GM18870 (cell line): Measurements from ENCODE around the gene JMJD4.
"Not testable (repeated sequence)": the region's sequence is repeated elsewhere in the genome, so short reads cannot be mapped to it uniquely, and the experiment has no call there.

Source experiments
- ATAC-seq: cut with Tn5 transposase; IDR thresholded peaks from one replicate; pipeline ENCODE4 v1.9.1; 2021; ENCODE audit warnings: moderate library complexity; ENCODE audit not compliant: unreplicated experiment

The JMJD4 gene

GRCh38 chr1:227733751-227734545 lies 1.2 kb downstream of the JMJD4 start:
- no peak for ATAC-seq

GRCh38 chr1:227733309-227733705 lies 1.8 kb downstream of the JMJD4 start:
- no peak for ATAC-seq

GRCh38 chr1:227732586-227733308 lies 2.4 kb downstream of the JMJD4 start:
- no peak for ATAC-seq

- ATAC-seq = no peak
Observed at GRCh38 chr1:227731696-227732585, 3.2 kb downstream of the JMJD4 start.

GRCh38 chr1:227731241-227731677 lies 3.8 kb downstream of the JMJD4 start:
- no peak for ATAC-seq

DNA sequence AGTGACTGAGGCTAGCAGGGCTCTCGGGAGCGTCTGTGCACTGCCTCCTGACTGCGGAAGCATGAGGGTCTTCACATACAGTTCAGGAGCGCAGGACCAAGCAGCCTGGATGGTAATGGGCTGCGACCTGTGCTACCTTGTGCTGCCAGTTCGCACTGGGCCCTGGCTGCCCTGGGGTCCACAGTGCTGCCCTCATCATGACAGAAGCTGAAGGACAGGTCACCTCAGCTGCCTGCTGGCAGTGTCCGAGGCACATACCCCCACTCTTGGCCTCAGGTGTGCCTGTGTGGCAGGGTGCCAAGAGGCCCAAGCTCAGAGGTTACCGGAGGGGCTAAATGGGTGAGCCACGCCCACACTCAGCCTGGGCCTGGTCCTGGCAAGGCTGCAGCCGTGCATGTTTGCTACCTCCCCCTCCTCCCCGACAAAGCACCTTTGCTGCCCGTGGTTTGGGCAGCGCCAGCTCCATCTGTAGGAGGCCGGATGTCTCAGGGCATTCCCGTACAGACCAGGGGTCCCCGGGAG lies 4.4 kb downstream of the JMJD4 start:
- ATAC-seq = no peak

DNA sequence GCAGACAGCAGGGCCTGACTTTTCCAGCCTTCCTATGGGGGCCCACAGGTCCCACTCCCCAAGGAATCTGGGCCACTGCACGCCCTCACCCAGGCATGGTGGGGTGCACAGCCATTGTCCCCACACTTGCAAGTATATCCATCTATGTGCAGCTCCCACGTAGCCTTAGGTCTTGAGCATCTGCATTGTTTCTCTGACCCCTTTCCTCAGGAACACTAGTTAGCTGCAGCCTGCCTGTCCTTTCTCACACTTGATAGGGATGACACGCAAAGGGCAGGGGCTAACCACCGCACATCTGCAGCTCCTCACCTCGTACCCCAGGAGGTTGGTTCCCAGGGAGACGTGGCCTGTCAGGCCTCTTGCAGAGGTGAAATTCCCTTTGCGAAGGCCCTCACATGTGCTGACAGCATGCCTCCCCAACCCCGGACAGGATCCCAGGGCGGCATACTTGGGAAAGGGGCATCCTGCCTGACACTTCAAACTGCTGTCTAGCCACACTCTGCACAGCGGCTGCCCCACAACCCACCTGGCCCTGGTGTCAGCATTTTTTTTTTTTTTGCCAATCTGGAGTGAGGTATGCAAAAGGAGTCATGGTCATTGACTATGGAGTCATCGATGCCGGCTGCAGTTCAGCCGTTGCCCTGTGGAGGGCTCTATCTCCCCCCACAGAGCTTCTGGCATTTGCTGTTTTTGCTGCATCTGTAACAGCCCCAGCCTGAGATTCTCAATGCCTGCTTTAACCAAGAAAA lies 5.0 kb downstream of the JMJD4 start:
- ATAC-seq = no peak

DNA sequence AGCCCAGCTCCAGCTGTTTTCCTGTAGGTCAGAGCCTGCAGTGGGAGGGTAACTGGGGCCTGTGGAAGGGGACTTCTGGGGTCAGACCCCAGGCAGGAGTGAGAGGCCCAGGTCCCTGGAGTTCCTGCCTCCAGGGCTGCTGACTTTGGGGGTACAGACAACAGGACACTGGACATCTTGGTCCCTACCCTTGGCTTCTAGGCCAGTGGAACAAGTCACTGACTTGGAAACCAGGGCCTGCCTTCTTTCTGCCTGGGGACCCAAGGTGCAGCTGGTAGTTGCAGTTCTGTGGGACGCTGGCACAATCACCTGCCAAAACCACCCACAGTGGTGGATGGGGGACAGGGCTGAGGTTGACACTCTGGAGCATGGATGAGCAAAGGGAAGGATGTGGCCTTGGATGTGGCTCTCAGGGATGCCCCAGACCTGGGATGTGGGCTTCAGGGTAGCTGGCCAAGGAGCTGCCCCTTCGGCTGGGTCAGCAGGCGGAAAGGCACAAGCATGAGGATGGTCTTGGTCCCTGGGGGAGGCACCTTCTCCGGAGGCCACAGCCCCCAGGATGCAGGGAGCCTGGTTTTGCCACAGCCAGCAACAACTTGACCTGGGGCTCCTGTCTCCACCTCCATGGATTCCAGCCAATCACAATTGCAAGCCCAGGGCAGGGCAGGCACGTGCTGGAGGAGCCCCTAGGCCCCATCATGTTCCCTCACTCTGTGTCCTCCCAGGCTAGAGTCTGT lies 5.8 kb downstream of the JMJD4 start:
- ATAC-seq = no peak

GRCh38 chr1:227728892-227729143 lies 6.3 kb downstream of the JMJD4 start:
- ATAC-seq = no peak

DNA sequence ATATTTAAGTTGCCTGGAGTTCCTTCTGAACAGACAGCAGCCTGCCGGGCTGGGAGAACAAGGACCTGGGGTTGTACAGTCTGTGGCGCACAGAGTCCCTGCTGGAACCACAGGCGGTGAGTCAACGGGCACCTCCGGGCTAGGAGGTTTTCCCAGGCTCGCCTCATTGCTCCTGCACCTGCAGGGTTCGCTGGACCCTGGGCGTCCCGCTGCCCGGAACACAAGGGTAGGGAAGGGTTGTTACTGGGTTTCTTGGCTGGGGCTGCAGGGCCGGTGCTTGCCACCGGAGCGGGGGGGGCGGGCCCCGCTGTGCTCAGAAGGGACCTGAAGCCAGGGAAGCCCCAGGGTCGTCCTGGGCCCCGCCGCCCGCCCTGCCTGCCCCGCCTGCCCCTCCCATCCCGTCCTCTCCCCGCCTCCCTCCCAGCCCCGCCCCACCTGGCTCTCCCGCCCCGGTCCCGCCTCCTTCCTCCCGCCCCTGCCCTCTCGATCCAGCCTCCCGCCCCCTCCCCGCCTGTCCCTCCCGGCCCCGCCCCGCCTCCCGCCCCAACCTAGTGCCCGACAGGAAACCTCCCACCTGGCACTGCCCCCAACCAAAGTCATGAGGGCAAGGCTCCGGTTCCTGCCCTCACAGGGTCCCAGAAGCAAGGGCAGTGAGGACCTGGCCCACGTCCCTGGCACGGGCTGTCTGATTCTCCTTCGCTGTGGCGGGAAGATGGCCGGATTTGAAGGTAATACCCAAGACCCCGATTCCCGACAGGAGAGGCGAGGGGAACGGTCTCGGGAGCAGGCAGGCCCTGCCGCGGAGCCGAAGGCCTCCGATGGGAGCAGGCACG lies 6.8 kb downstream of the JMJD4 start:
- no peak for ATAC-seq

DNA sequence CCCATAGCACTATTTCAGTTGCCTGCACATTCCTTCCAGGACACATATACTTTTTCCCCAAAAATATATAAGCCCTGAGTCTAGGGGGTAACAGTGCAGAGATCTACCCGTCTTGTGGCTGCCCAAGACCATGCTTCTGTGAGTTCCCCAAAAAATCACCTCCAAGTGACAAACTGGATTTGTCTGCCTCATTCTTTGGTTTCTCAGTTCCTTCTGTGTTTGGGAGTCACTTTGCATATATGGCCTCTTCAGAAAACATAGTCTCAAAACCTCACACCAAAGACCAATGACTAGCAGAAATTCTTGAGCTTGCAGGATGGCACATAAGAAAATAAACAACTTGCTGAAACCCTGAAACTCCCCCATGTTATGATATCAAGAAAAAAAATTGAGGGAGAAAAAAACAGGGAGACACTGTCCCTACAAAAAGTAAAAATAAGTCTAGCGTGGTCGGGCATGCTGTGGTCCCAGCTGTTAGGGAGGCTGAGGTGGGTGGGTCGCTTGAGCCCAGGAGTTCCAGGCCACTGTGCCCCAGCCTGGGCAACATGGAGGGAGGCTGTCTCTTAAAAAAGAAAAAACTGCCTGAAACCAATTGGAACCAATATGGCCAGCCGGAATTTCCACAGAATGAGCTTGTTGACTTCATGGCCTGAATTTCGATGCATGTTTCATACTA lies 8.0 kb downstream of the JMJD4 start:
- no peak for ATAC-seq

GRCh38 chr1:227726318-227726717 lies 8.8 kb downstream of the JMJD4 start:
- no peak for ATAC-seq

DNA sequence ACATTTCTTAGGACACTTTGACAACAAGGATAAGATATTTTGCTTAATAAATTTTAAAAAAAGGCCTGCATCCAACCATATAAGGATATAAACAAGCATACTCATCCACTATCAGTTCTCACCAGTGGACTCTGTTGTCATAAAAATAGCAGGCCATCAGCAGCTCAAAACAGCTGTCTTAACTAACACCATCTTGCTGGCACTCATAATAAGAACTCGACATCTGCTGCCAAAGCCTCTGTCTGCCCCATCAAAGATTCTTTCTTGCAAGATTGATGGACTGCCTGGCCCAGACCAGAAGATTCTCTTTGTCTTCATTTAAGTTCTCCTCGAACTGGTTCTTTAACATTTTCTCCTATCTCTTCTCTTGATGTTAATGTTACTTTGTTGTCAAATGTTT lies 10.1 kb downstream of the JMJD4 start:
- no peak for ATAC-seq

DNA sequence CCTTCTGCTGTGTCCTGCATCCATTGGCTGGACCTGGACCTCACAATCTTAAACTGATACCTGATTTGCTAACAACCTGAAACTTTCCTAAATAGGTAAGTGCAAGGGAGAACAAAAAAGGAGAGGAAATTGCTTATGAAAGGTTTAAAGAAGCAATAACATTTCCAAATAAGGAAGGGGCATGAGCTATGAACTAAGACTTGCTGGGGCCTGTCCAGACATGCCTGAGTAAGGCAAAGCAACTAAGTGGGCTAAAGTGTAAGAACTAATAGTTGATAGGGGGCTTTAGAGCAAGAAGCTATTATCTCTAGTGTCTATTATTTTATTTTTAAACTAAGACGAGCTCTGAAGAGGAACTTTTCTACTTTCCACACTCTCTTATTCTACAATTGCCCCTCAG lies 11.6 kb downstream of the JMJD4 start:
- ATAC-seq = no peak

- no peak for ATAC-seq
Observed at GRCh38 chr1:227718932-227719331, 16.2 kb downstream of the JMJD4 start.

GRCh38 chr1:227712648-227713047 lies 22.5 kb downstream of the JMJD4 start:
- no peak for ATAC-seq

DNA sequence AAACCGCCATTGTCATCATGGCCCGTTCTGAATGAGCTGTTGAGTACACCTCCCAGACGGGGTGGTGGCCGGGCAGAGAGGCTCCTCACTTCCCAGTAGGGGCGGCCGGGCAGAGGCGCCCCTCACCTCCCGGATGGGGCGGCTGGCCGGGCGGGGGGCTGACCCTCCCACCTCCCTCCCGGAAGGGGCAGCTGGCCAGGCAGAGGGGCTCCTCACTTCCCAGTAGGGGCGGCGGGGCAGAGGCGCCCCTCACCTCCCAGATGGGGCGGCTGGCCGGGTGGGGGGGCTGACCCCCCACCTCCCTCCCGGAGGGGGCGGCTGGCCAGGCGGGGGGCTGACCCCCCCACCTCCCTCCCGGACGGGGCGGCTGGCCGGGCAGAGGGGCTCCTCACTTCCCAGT lies 24.6 kb downstream of the JMJD4 start:
- not testable (repeated sequence) for ATAC-seq

GRCh38 chr1:227709451-227709850 lies 25.7 kb downstream of the JMJD4 start:
- ATAC-seq = no peak

GRCh38 chr1:227707846-227708245 lies 27.3 kb downstream of the JMJD4 start:
- ATAC-seq = no peak
